ES-I3 (cell line): ENCODE results near the gene ETV4.

Source experiments
- H3K36me3 ChIP-seq: 2 replicates; pipeline ENCODE4 v1.6.1; 2013; ENCODE audit warnings: mild to moderate bottlenecking, low read length, control low read depth, moderate library complexity; ENCODE audit not compliant: insufficient read depth
- H3K4me1 ChIP-seq: 2 replicates; pipeline ENCODE4 v1.6.1; 2013; ENCODE audit warnings: mild to moderate bottlenecking, control low read depth, low read length; ENCODE audit not compliant: insufficient read depth
- H3K9ac ChIP-seq: 2 replicates; pipeline ENCODE4 v1.6.1; 2013; ENCODE audit warnings: low read depth, mild to moderate bottlenecking, low read length, moderate library complexity
- H3K9me3 ChIP-seq: 2 replicates; pipeline ENCODE4 v1.6.1; 2013; ENCODE audit warnings: mild to moderate bottlenecking, low read length, moderate library complexity; ENCODE audit not compliant: control insufficient read depth, insufficient read depth

Gene ETV4

DNA sequence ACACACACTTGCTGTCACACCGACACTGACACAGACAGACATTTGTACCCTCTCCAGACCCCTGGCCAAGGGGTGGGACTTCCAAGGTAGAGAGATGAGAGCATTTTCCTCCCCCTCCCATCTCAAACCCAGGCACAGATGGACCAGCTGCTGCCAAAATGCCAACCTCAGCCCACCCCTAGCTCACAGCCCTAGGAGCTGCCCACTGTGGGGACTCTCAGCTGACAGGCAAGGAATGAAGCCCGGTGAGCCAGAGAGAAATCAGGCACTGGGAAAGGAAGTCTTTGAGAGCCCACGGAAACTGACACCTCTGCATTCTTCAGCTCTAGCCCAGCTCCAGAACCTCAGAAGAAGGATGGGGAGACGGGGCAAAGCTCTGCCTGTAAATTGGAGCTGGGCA lies 2.8 kb downstream of the ETV4 start:
- Histone ChIP-seq H3K9me3 (no peaks in the 10 kb centered on the region), H3K9ac (peak overlapping the region; percentile 92; the same call in 1 of the 2 replicates), H3K36me3 (no peaks in the 10 kb centered on the region; the same call in none of the 2 replicates), H3K4me1 (peaks cover 56% of the 10 kb centered on the region)

DNA sequence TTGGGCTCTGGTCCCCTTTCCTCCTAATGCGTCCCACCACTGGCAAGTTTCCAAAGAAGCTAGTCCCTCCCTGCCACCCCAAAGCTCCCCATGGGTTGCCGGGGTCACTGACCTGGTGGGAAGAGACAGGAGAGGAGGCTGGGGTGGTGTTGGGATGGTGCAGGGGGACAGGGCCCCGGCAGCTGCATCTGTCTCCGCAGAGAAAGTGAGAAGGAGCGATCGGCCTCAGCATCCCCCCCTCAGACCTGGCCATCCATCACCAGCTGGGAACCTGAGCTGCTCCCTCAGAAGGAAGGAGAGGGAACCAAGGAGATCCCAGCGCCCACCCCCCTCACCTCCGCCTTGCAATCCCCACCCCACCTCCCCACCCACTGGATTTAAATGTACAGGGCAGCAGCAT lies 3.3 kb downstream of the ETV4 start:
- Histone ChIP-seq H3K9ac (peak overlapping the region; percentile 13; the same call in 1 of the 2 replicates), H3K9me3 (no peaks in the 10 kb centered on the region), H3K4me1 (peaks cover 55% of the 10 kb centered on the region), H3K36me3 (no peaks in the 10 kb centered on the region; the same call in none of the 2 replicates)

- H3K9ac ChIP-seq = peak overlapping the region; percentile 6; the same call in 1 of the 2 replicates
- peaks cover 53% of the 10 kb centered on the region for H3K4me1 ChIP-seq
- H3K36me3 ChIP-seq = no peaks in the 10 kb centered on the region; the same call in none of the 2 replicates
- no peaks in the 10 kb centered on the region for H3K9me3 ChIP-seq
Measured at GRCh38 chr17:43540821-43541674, 5.1 kb downstream of the ETV4 start.

DNA sequence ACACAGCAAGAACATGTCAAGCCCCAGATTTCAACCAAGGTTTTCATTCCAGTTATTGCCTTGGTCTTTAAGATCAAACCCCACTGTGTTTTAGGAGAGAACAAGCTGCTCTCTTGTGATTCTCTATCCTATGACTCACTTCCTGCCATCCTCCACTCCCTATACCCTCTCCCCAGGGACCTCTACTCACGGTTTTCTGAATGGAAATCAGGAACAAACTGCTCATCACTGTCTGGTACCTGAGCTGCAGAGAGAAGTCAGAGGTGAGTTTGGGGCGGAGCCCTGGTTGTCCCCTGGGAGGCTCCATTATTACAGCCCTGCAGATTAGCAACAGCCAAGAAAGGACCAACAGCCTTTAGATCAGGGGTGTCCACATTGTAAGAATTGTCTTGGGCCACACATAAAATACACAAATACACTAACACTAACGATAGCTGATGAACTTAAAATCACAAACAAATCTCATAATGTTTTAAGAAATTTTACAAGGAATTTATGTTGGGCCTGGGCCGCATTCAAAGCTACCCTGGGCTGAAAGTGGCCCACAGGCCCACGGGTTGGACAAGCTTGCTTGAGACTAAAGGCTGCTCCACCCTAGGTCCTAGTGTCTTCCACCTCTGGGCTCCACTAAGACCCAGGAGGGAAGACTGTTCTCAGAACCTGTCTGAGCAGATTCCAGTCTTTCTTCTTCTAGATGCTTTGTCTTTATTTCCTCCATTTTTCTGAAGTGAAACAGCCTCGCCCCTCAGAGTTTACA lies 9.7 kb downstream of the ETV4 start:
- Histone ChIP-seq H3K4me1 (peaks cover 39% of the 10 kb centered on the region), H3K9me3 (no peaks in the 10 kb centered on the region), H3K9ac (no peak overlapping the region), H3K36me3 (0 out of 2 replicates have a peak, but pooled peaks cover 9% of the 10 kb centered on the region)

DNA sequence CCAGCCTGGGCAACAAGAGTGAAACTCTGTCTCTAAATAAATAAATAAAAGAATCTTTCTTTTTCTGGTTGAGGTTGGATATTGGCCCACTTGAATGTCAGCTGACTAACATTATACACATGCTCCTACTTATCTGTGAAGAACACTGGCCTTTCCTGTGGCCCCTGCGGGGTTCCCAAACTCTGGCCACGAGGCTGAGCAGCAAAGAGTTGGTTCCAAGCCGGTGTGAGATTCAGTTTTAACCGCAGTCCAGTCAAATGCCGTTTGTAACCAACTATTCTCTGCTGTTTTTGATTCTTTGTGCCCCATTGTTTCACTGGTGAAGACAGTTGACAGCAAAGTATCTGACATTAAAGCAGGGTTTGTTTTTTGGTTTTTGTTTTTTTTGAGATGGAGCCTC lies 11.2 kb downstream of the ETV4 start:
- Histone ChIP-seq H3K9ac (no peak overlapping the region), H3K9me3 (no peaks in the 10 kb centered on the region), H3K36me3 (0 out of 2 replicates have a peak, but pooled peaks cover 9% of the 10 kb centered on the region), H3K4me1 (peaks cover 40% of the 10 kb centered on the region)

DNA sequence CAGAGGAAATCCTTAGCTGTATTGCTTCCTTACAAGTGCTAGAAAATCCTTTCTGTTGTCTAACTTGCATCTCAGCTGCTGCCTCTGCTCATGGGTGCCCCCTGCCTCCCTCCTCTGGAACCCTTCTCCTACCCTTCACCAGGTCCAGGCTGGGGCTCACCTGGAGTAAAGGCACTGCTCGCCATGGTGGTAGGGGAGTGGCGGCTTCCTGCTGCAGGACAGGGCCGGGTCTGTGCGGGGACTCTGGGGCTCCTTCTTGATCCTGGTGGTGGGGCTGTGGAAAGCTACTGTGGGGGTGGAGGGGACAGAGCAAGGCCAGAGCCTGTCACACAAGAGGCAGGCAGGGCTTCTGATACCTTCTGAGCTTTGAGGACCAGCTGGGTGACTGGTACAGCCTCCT lies 12.4 kb downstream of the ETV4 start:
- H3K9me3 ChIP-seq = no peaks in the 10 kb centered on the region
- no peak overlapping the region for H3K9ac ChIP-seq
- peaks cover 42% of the 10 kb centered on the region for H3K4me1 ChIP-seq
- peaks cover 18% of the 10 kb centered on the region; the same call in 1 of the 2 replicates for H3K36me3 ChIP-seq

- H3K4me1 ChIP-seq = peaks cover 42% of the 10 kb centered on the region
- no peaks in the 10 kb centered on the region for H3K9me3 ChIP-seq
- no peak overlapping the region for H3K9ac ChIP-seq
- H3K36me3 ChIP-seq = peaks cover 19% of the 10 kb centered on the region; the same call in 1 of the 2 replicates
Measured at GRCh38 chr17:43532581-43532980, 13.6 kb downstream of the ETV4 start.

GRCh38 chr17:43531955-43532354 lies 14.2 kb downstream of the ETV4 start:
- H3K36me3 ChIP-seq = peaks cover 19% of the 10 kb centered on the region; the same call in 1 of the 2 replicates
- peaks cover 42% of the 10 kb centered on the region for H3K4me1 ChIP-seq

DNA sequence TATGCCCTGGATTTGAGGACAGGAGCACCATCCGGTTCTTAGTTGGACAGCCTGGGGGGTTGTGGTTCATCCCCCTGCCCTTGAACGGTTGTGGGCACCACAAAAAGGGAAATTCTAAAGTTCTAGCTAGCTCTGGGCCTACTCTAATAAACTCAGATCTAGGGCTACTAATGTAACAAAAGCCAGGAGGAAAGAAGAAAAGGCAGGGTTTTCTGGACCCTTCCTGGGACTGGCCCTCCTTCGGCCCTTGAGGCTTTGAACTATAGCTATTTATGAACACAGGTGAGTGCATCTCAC lies 15.1 kb downstream of the ETV4 start:
- H3K9me3 ChIP-seq = no peaks in the 10 kb centered on the region
- peaks cover 19% of the 10 kb centered on the region; the same call in 1 of the 2 replicates for H3K36me3 ChIP-seq
- H3K9ac ChIP-seq = peak overlapping the region; percentile 4; the same call in 1 of the 2 replicates
- peaks cover 37% of the 10 kb centered on the region for H3K4me1 ChIP-seq

More at GRCh38 chr17:43531955-43532354, 14.2 kb downstream of the ETV4 start:
- H3K9ac ChIP-seq = no peak overlapping the region
- H3K9me3 ChIP-seq = no peaks in the 10 kb centered on the region

DNA sequence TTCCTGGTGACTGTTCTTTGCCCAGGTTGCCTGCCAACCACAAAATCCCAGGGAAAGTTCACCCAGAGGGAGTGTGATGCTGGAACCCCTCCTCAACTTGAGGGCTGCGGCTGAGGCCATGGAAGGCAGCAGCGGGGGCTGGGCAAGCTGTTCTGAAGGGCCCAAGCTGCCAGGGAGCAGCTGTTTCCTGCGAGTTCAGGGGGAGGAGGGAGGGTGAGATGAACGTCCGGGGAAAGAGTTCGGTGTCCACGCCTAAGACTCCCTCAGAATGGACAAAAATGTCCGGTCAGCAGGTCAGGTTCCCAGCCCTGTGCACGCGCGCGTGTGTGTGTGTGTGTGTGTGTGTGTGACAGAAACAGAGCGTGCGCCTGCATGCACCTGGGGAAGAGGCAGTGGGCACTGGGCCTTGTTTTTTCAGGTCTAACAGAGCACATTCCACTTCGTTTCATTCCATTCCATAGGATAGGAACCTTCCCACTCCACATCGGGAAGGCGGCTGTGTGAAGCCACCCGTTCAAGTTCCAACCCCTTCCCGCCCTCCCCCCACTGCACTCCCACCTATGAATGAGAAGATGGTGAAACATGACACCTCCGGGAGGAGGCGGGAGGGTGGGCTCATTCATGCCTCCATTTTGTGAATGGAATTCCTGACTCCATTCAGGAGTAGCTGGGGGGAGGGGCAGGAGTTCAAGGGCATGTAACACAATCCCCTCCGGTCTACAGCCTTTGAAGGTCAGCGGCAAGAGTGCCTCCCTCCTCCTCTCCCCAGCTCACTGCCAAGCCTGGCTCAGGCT lies 15.7 kb downstream of the ETV4 start:
- Histone ChIP-seq H3K9me3 (no peaks in the 10 kb centered on the region), H3K4me1 (peaks cover 39% of the 10 kb centered on the region), H3K36me3 (peaks cover 19% of the 10 kb centered on the region; the same call in 1 of the 2 replicates), H3K9ac (peak overlapping the region; percentile 35)

GRCh38 chr17:43529947-43530287 lies 16.2 kb downstream of the ETV4 start:
- Histone ChIP-seq H3K9ac (peak overlapping the region; percentile 35), H3K4me1 (peaks cover 39% of the 10 kb centered on the region), H3K36me3 (peaks cover 19% of the 10 kb centered on the region; the same call in 1 of the 2 replicates), H3K9me3 (no peaks in the 10 kb centered on the region)

- Histone ChIP-seq H3K36me3 (peaks cover 19% of the 10 kb centered on the region; the same call in 1 of the 2 replicates), H3K9ac (no peak overlapping the region), H3K4me1 (peaks cover 39% of the 10 kb centered on the region), H3K9me3 (no peaks in the 10 kb centered on the region)
Measured at GRCh38 chr17:43528988-43529814, 16.9 kb downstream of the ETV4 start.

DNA sequence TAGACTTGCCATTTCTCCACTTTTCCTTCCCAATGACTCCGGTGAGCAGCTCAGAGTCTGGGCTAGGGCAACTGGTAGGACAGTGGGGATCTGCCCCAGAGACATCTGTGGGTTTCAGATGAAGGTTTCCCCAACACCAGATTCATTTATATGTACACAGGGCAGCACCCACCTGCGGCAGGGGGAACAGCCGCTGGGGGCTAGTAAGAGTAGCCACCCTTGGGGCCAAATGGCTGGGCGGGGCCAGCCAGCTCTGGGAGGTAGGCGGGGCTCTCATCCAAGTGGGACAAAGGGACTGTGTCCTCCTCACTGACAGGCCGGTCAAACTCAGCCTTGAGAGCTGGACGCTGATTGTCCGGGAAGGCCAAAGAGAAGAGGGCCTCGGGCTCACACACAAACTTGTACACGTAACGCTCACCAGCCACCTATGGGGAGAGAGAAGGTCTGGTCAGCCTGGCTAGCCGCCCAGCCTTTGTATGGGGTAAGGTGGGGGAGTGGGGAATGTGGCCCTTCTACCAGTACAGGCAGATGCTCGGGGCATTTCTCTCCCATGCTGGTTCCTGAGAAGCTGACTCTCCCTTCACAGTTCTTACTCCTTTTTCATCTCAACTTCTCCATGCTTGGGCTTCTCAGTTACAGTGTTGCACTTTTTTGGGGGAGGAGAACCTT lies 17.7 kb downstream of the ETV4 start:
- Histone ChIP-seq H3K36me3 (peaks cover 21% of the 10 kb centered on the region; the same call in 1 of the 2 replicates), H3K9ac (no peak overlapping the region), H3K4me1 (peaks cover 39% of the 10 kb centered on the region), H3K9me3 (no peaks in the 10 kb centered on the region)
